GM20000 (cell line): ENCODE results near the gene TBC1D8.

Experiments
- DNase-seq: peaks from one replicate; pipeline ENCODE4 v3.0.0; 2012; ENCODE audit warnings: low spot score
- CTCF ChIP-seq: IDR thresholded peaks from 2 replicates; pipeline ENCODE4 v1.5.1; 2012; ENCODE audit warnings: mild to moderate bottlenecking, control low read depth; ENCODE audit errors: extremely low read depth, missing control alignments

The TBC1D8 gene

GRCh38 chr2:100998235-100998573 lies 153.0 kb downstream of the TBC1D8 start:
- no peak for DNase-seq
- no peak for TF ChIP-seq CTCF

GRCh38 chr2:100997509-100998234 lies 153.5 kb downstream of the TBC1D8 start:
- DNase-seq, result no peak
- TF ChIP-seq CTCF, result no peak

GRCh38 chr2:100995309-100996075 lies 155.7 kb downstream of the TBC1D8 start:
- no peak for DNase-seq
- TF ChIP-seq CTCF, result no peak

- DNase-seq, result no peak
- TF ChIP-seq CTCF, result no peak
These were observed 157.9 kb downstream of the TBC1D8 start for GRCh38 chr2:100993294-100993693.

- no peak for DNase-seq
- no peak for TF ChIP-seq CTCF
These were observed 158.9 kb downstream of the TBC1D8 start for GRCh38 chr2:100992262-100992661.

- no peak for DNase-seq
- TF ChIP-seq CTCF, result no peak
These were observed 159.8 kb downstream of the TBC1D8 start for GRCh38 chr2:100991404-100991773.

GRCh38 chr2:100990650-100991403 lies 160.4 kb downstream of the TBC1D8 start:
- DNase-seq, result no peak
- no peak for TF ChIP-seq CTCF
